ENCODE data around the gene NPM1.

NPM1 gene

GRCh38 chr5:171428809-171429542 is 41.3 kb downstream of the NPM1 start:
- no peak for DNase-seq

GRCh38 chr5:171429543-171429910 is 41.9 kb downstream of the NPM1 start:
- DNase-seq = no peak

GRCh38 chr5:171431251-171431777 is 43.7 kb downstream of the NPM1 start:
- no peak for DNase-seq

- DNase-seq = no peak
Observed at GRCh38 chr5:171432076-171432475, 44.4 kb downstream of the NPM1 start.

GRCh38 chr5:171432583-171433351 is 45.1 kb downstream of the NPM1 start:
- no peak for DNase-seq

GRCh38 chr5:171433352-171433698 is 45.7 kb downstream of the NPM1 start:
- DNase-seq = no peak

GRCh38 chr5:171433982-171434676 is 46.5 kb downstream of the NPM1 start:
- DNase-seq = no peak

- no peak for DNase-seq
Observed at GRCh38 chr5:171434874-171435273, 47.2 kb downstream of the NPM1 start.

GRCh38 chr5:171435908-171436307 is 48.3 kb downstream of the NPM1 start:
- DNase-seq = no peak

GRCh38 chr5:171436804-171437285 is 49.2 kb downstream of the NPM1 start:
- DNase-seq = no peak

- no peak for DNase-seq
Observed at GRCh38 chr5:171437286-171437821, 49.7 kb downstream of the NPM1 start.

- no peak for DNase-seq
Observed at GRCh38 chr5:171438738-171439137, 51.1 kb downstream of the NPM1 start.

GRCh38 chr5:171441246-171441791 is 53.7 kb downstream of the NPM1 start:
- DNase-seq = no peak

- DNase-seq = no peak
Observed at GRCh38 chr5:171442287-171443042, 54.8 kb downstream of the NPM1 start.

GRCh38 chr5:171444582-171444981 is 56.9 kb downstream of the NPM1 start:
- no peak for DNase-seq

GRCh38 chr5:171445644-171446516 is 58.2 kb downstream of the NPM1 start:
- no peak for DNase-seq

- no peak for DNase-seq
Observed at GRCh38 chr5:171447226-171447625, 59.6 kb downstream of the NPM1 start.

GRCh38 chr5:171449426-171449825 is 61.8 kb downstream of the NPM1 start:
- DNase-seq = no peak

GRCh38 chr5:171450423-171451331 is 63.0 kb downstream of the NPM1 start:
- DNase-seq = peak; percentile 17

GRCh38 chr5:171451421-171451820 is 63.8 kb downstream of the NPM1 start:
- no peak for DNase-seq
